K562 (cell line): ENCODE measurements around the gene HADHA. TPM values are rescaled to one million over a fixed set of nuclear protein-coding genes. Genes with fewer than 3 reads are reported as not detected.

Experiments used
- BRD4 ChIP-seq: fragments of 200-600 bp; sonication (generic); IDR thresholded peaks from 2 replicates; pipeline ENCODE4 v1.6.1; 2017; ENCODE audit warnings: inconsistent platforms
- C11orf30 ChIP-seq: fragments of 450-650 bp; IDR thresholded peaks from 2 replicates; pipeline ENCODE4 v1.6.1; 2016; ENCODE audit warnings: low read depth, mild to moderate bottlenecking
- CBFB ChIP-seq: sonication (generic); formaldehyde crosslinking; IDR thresholded peaks from 2 replicates; pipeline ENCODE4 v1.4.0; 2020; ENCODE audit warnings: mild to moderate bottlenecking, missing genetic modification reagents
- CREBBP ChIP-seq: IDR thresholded peaks from one replicate; pipeline ENCODE4 v1.6.1; 2012; ENCODE audit warnings: low read depth, mild to moderate bottlenecking, control low read depth, inconsistent platforms, low read length
- ETS2 ChIP-seq: IDR thresholded peaks from 2 replicates; pipeline ENCODE4 v1.6.1; 2016; ENCODE audit warnings: borderline replicate concordance, missing genetic modification characterization, mild to moderate bottlenecking, moderate library complexity, missing compliant biosample characterization; ENCODE audit not compliant: poor library complexity, severe bottlenecking
- HDAC1 ChIP-seq, 2 experiments: fragments of 450-650 bp; IDR thresholded peaks; 2 replicates each; pipeline ENCODE4 v1.6.1; 2016 to 2017; ENCODE audit warnings: inconsistent platforms in 1 of 2, mild to moderate bottlenecking in 1 of 2, moderate library complexity in 1 of 2
- HNRNPUL1 ChIP-seq: fragments of 200-400 bp; formaldehyde crosslinking; IDR thresholded peaks from 2 replicates; pipeline ENCODE4 v1.6.1; 2017; ENCODE audit warnings: low read length
- KDM1A ChIP-seq, 2 experiments: fragments of 450-650 bp; IDR thresholded peaks; 2 replicates each; pipeline ENCODE4 v1.6.1; 2016; ENCODE audit warnings: mild to moderate bottlenecking in 2 of 2
- MLLT1 ChIP-seq, 2 experiments: fragments of 450-650 bp; IDR thresholded peaks; 2 replicates each; pipeline ENCODE4 v1.6.1; 2016
- MTF1 ChIP-seq: fragments of 250-450 bp; sonication (Bioruptor Pico); IDR thresholded peaks from 2 replicates; pipeline ENCODE4 v1.9.0; 2021; ENCODE audit warnings: moderate library complexity, mild to moderate bottlenecking, inconsistent platforms, borderline replicate concordance
- NR1H2 ChIP-seq: sonication (generic); formaldehyde crosslinking; IDR thresholded peaks from 2 replicates; pipeline ENCODE4 v1.4.0; 2020; ENCODE audit warnings: mild to moderate bottlenecking, missing genetic modification reagents
- PKNOX1 ChIP-seq: fragments of 450-650 bp; IDR thresholded peaks from 2 replicates; pipeline ENCODE4 v1.6.1; 2016
- RFX7 ChIP-seq: fragments of 250-450 bp; sonication (Bioruptor Pico); IDR thresholded peaks from 2 replicates; pipeline ENCODE4 v1.5.1; 2021; ENCODE audit warnings: mild to moderate bottlenecking
- RHOXF2B ChIP-seq: fragments of 250-450 bp; sonication (Bioruptor Pico); conservative IDR thresholded peaks from 2 replicates; pipeline ENCODE4 v1.5.1; 2021
- SLC30A9 ChIP-seq: fragments of 250-450 bp; sonication (Bioruptor Pico); IDR thresholded peaks from 2 replicates; pipeline ENCODE4 v1.8.0; 2022; ENCODE audit warnings: mild to moderate bottlenecking, moderate library complexity
- SNAPC5 ChIP-seq: fragments of 250-450 bp; sonication (Bioruptor Pico); IDR thresholded peaks from 2 replicates; pipeline ENCODE4 v1.8.0; 2021; ENCODE audit warnings: moderate library complexity, mild to moderate bottlenecking, inconsistent platforms
- TAF9B ChIP-seq: fragments of 450-650 bp; IDR thresholded peaks from 2 replicates; pipeline ENCODE4 v1.6.1; 2018; ENCODE audit warnings: mild to moderate bottlenecking; ENCODE audit not compliant: partially characterized antibody
- TBP ChIP-seq: optimal IDR thresholded peaks from 2 replicates; pipeline ENCODE3; 2011; ENCODE audit warnings: low read depth, low read length, improper control_type of control experiment
- ZC3H11A ChIP-seq: IDR thresholded peaks from 2 replicates; pipeline ENCODE4 v1.6.1; 2012; ENCODE audit warnings: low read depth, low read length, improper control_type of control experiment
- ZEB2 ChIP-seq: fragments of 450-650 bp; IDR thresholded peaks from 2 replicates; pipeline ENCODE4 v1.6.1; 2016
- ZNF449 ChIP-seq: fragments of 250-450 bp; sonication (Bioruptor Pico); IDR thresholded peaks from 2 replicates; pipeline ENCODE4 v1.8.0; 2022; ENCODE audit warnings: moderate library complexity, mild to moderate bottlenecking, inconsistent platforms
- ZNF76 ChIP-seq: fragments of 250-450 bp; sonication (Bioruptor Pico); IDR thresholded peaks from 2 replicates; pipeline ENCODE4 v1.4.0; 2020; ENCODE audit warnings: mild to moderate bottlenecking, moderate library complexity, borderline replicate concordance
- polyA plus RNA-seq, 8 experiments: library from polyadenylated mRNA; depleted of rRNA in 4 of 8; stranded (reverse) in 5 of 8; unstranded in 3 of 8; fragments of >200 nt; fragmentation: Nextera tagmentation in 2 of 8; fragmentation: Illumina TruSeq in 1 of 8; extraction: Ambion mirVana in 2 of 8; extraction: Trizol in 1 of 8; gene quantifications; 2 replicates each; pipeline versions ENCODE4 v1.2.1 to v1.2.3, GENCODE V29; 2011 to 2014; ENCODE audit warnings: inconsistent platforms in 1 of 8, missing spikeins in 1 of 8
- total RNA-seq, 7 experiments: library from RNA; depleted of rRNA in 6 of 7; stranded (reverse); fragments of >200 nt in 6 of 7; fragmentation: Illumina TruSeq in 2 of 7; extraction: Trizol in 2 of 7; gene quantifications; 2 replicates each; pipeline versions ENCODE4 v1.2.1 to v1.2.3, GENCODE V29; 2011 to 2021; ENCODE audit warnings: low replicate concordance in 1 of 7
- TF ChIP-seq, protein P1 (sequence below): IDR thresholded peaks from 2 replicates; pipeline ENCODE4 v1.6.1; 2011; ENCODE audit not compliant: insufficient read length; ENCODE audit errors: extremely low read depth
- TF ChIP-seq, protein P2 (sequence below), 3 experiments: IDR thresholded peaks in 2 of 3; conservative IDR thresholded peaks in 1 of 3; 2 replicates each; pipeline ENCODE4 v1.5.1; 2011 to 2012; ENCODE audit warnings: low read length in 3 of 3, mild to moderate bottlenecking in 3 of 3, control low read depth in 2 of 3, improper control_type of control experiment in 1 of 3, inconsistent platforms in 1 of 3, low read depth in 1 of 3, mixed read lengths in 1 of 3, moderate library complexity in 1 of 3; ENCODE audit not compliant: insufficient read depth in 2 of 3

HADHA gene
- total and polyA plus RNA-seq, 9 of the 15 experiments (the other 6 are each of a cell fraction or from before 2014, with no cell fraction given) = 145 to 326 (median 202) TPM

GRCh38 chr2:26245231-26245732 lies 850 bp upstream of the HADHA start (continued):
- TF ChIP-seq PKNOX1 = no peak
- no peak for TF ChIP-seq C11orf30
- peak; percentile 85; the same call in 1 of the 2 replicates for TF ChIP-seq NR1H2
- TF ChIP-seq TAF9B = no peak
- TF ChIP-seq MLLT1 (IDR thresholded peaks at IDR 0.05) = peak; percentile 70 to 75; a peak in 2 of 4 replicates
- no peak for TF ChIP-seq ZNF449 (CRISPR knock-in tag)
- no peak for TF ChIP-seq ZC3H11A
- no peak for TF ChIP-seq SNAPC5
- TF ChIP-seq TBP = no peak
- TF ChIP-seq KDM1A (IDR thresholded peaks at IDR 0.05) = peak; percentile 47 to 56; a peak in 2 of 4 replicates
- no peak for TF ChIP-seq ETS2 (tag)
- peak; percentile 98 for TF ChIP-seq HNRNPUL1
- TF ChIP-seq ZEB2 = 0 out of 2 replicates have a peak, but pooled peaks have one; percentile 55
- TF ChIP-seq, protein P1, sequence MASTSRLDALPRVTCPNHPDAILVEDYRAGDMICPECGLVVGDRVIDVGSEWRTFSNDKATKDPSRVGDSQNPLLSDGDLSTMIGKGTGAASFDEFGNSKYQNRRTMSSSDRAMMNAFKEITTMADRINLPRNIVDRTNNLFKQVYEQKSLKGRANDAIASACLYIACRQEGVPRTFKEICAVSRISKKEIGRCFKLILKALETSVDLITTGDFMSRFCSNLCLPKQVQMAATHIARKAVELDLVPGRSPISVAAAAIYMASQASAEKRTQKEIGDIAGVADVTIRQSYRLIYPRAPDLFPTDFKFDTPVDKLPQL = no peak
- no peak for TF ChIP-seq RHOXF2B (CRISPR knock-in tag)
- TF ChIP-seq MTF1 (CRISPR knock-in tag) = no peak
- TF ChIP-seq CBFB (CRISPR knock-in tag) = peak; percentile 72; the same call in 1 of the 2 replicates
- TF ChIP-seq ZNF76 (CRISPR knock-in tag) = no peak
- peak in 1 of 2 experiments; percentile 85; a peak in 2 of 4 replicates for TF ChIP-seq HDAC1 (IDR thresholded peaks at IDR 0.05)
- TF ChIP-seq, protein P2, sequence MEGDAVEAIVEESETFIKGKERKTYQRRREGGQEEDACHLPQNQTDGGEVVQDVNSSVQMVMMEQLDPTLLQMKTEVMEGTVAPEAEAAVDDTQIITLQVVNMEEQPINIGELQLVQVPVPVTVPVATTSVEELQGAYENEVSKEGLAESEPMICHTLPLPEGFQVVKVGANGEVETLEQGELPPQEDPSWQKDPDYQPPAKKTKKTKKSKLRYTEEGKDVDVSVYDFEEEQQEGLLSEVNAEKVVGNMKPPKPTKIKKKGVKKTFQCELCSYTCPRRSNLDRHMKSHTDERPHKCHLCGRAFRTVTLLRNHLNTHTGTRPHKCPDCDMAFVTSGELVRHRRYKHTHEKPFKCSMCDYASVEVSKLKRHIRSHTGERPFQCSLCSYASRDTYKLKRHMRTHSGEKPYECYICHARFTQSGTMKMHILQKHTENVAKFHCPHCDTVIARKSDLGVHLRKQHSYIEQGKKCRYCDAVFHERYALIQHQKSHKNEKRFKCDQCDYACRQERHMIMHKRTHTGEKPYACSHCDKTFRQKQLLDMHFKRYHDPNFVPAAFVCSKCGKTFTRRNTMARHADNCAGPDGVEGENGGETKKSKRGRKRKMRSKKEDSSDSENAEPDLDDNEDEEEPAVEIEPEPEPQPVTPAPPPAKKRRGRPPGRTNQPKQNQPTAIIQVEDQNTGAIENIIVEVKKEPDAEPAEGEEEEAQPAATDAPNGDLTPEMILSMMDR (IDR thresholded peaks at IDR 0.05 in 2 of 3, conservative IDR thresholded peaks at IDR 0.05 in 1 of 3; ENCODE audit: insufficient read depth in 2 of 3, low read depth in 1 of 3, low read length in 3 of 3) = no peak
- no peak for TF ChIP-seq CREBBP
- no peak for TF ChIP-seq RFX7 (CRISPR knock-in tag)
- no peak for TF ChIP-seq SLC30A9 (CRISPR knock-in tag)
- no peak for TF ChIP-seq BRD4
